OCI-LY1 (cell line): ENCODE results near the gene ZNRF1.

Experiments used
- H2AFZ ChIP-seq: fragments of 200-600 bp; sonication (generic), shearing (Covaris generic); 2 replicates; pipeline ENCODE4 v1.6.0; 2014; ENCODE audit warnings: antibody characterized with exemption, mild to moderate bottlenecking, low read length
- H3F3A ChIP-seq: fragments of 200-600 bp; sonication (generic), shearing (Covaris generic); 2 replicates; pipeline ENCODE4 v1.6.0; 2014; ENCODE audit warnings: mild to moderate bottlenecking, antibody characterized with exemption, low read length, moderate library complexity; ENCODE audit not compliant: insufficient read depth
- H3K27ac ChIP-seq: fragments of 200-600 bp; sonication (generic); 2 replicates; pipeline ENCODE4 v1.5.1; 2014; ENCODE audit warnings: low read length, mixed run types, mild to moderate bottlenecking, low read depth; ENCODE audit not compliant: poor library complexity, severe bottlenecking
- H3K27me3 ChIP-seq: fragments of 200-600 bp; sonication (generic); 2 replicates; pipeline ENCODE4 v1.6.0; 2014; ENCODE audit warnings: antibody characterized with exemption, mild to moderate bottlenecking, low read length, moderate library complexity; ENCODE audit not compliant: insufficient read depth
- H3K36me3 ChIP-seq: fragments of 200-600 bp; sonication (generic); 2 replicates; pipeline ENCODE4 v1.6.1; 2014; ENCODE audit warnings: mild to moderate bottlenecking, antibody characterized with exemption, low read length, moderate library complexity, mixed read lengths; ENCODE audit not compliant: insufficient read depth
- H3K4me1 ChIP-seq: fragments of 200-600 bp; sonication (generic); 2 replicates; pipeline ENCODE4 v1.5.1; 2014; ENCODE audit warnings: mild to moderate bottlenecking, low read length, moderate library complexity; ENCODE audit not compliant: insufficient read depth, severe bottlenecking
- H3K4me2 ChIP-seq: fragments of 200-600 bp; sonication (generic), shearing (Covaris generic); 2 replicates; pipeline ENCODE4 v1.6.1; 2014; ENCODE audit warnings: low read length
- H3K4me3 ChIP-seq: fragments of 200-600 bp; sonication (generic); 2 replicates; pipeline ENCODE4 v1.5.1; 2014; ENCODE audit warnings: low read length, low read depth, mild to moderate bottlenecking, mixed read lengths; ENCODE audit not compliant: poor library complexity, severe bottlenecking
- H3K79me2 ChIP-seq: fragments of 200-600 bp; shearing (Covaris generic); 2 replicates; pipeline ENCODE4 v1.6.1; 2016; ENCODE audit warnings: mixed run types, low read length, mixed read lengths; ENCODE audit not compliant: insufficient read depth
- H3K9ac ChIP-seq: fragments of 200-600 bp; sonication (generic), shearing (Covaris generic); 2 replicates; pipeline ENCODE4 v1.6.1; 2014; ENCODE audit warnings: mild to moderate bottlenecking, low read length, mixed read lengths
- H3K9me2 ChIP-seq: fragments of 200-600 bp; sonication (generic), shearing (Covaris generic); 2 replicates; pipeline ENCODE4 v1.6.1; 2014; ENCODE audit warnings: low read depth, mild to moderate bottlenecking, low read length, mixed read lengths
- H3K9me3 ChIP-seq: fragments of 200-600 bp; shearing (Covaris generic); 2 replicates; pipeline ENCODE4 v1.6.1; 2014; ENCODE audit warnings: low read length, mixed read lengths
- H4K20me1 ChIP-seq: fragments of 200-600 bp; sonication (generic), shearing (Covaris generic); 2 replicates; pipeline ENCODE4 v1.6.0; 2016; ENCODE audit warnings: mild to moderate bottlenecking, low read length; ENCODE audit not compliant: insufficient read depth
- CTCF ChIP-seq: fragments of 200-600 bp; sonication (generic), shearing (Covaris generic); IDR thresholded peaks from 2 replicates; pipeline ENCODE4 v1.5.1; 2017; ENCODE audit warnings: mild to moderate bottlenecking, antibody characterized with exemption, low read length, moderate library complexity, mixed read lengths
- EZH2 ChIP-seq: fragments of 200-600 bp; sonication (generic), shearing (Covaris generic); IDR thresholded peaks from 2 replicates; pipeline ENCODE4 v1.8.0; 2017; ENCODE audit warnings: borderline replicate concordance, mixed run types, mild to moderate bottlenecking, antibody characterized with exemption, low read length, moderate library complexity, mixed read lengths

Gene ZNRF1

DNA sequence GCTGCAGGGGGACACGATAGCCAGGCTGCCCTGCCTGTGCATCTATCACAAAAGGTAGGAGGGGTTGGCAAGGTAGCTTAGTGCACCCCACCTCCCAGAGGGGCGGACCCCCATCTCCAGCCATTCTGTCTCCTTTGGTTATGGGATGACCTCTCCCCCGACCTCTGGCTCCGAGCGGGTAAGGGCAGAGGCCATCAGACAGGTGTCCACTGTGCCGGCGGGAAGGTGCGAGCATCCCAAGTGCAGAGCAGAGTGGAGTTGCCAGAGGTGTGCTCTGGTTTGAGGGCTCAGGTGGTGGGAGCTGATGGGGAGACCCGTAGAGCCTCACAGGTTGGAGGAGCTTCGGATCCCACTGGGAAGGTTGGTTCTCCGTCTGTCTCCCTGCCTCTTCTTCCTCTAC, 106.0 kb downstream of the ZNRF1 start:
- H3K9ac ChIP-seq = no peak overlapping the region
- no peaks in the 10 kb centered on the region for H4K20me1 ChIP-seq
- H3K9me2 ChIP-seq = no peaks in the 10 kb centered on the region
- H2AFZ ChIP-seq = no peak overlapping the region
- no peaks in the 10 kb centered on the region for H3F3A ChIP-seq
- H3K36me3 ChIP-seq = no peaks in the 10 kb centered on the region
- H3K4me3 ChIP-seq = no peak overlapping the region
- peaks cover 25% of the 10 kb centered on the region for H3K4me1 ChIP-seq
- no peak overlapping the region for H3K4me2 ChIP-seq
- no peaks in the 10 kb centered on the region for H3K27me3 ChIP-seq
- TF ChIP-seq EZH2 (no peak), CTCF (no peak)
- no peak overlapping the region for H3K27ac ChIP-seq
- H3K79me2 ChIP-seq = no peaks in the 10 kb centered on the region
- H3K9me3 ChIP-seq = no peaks in the 10 kb centered on the region

DNA sequence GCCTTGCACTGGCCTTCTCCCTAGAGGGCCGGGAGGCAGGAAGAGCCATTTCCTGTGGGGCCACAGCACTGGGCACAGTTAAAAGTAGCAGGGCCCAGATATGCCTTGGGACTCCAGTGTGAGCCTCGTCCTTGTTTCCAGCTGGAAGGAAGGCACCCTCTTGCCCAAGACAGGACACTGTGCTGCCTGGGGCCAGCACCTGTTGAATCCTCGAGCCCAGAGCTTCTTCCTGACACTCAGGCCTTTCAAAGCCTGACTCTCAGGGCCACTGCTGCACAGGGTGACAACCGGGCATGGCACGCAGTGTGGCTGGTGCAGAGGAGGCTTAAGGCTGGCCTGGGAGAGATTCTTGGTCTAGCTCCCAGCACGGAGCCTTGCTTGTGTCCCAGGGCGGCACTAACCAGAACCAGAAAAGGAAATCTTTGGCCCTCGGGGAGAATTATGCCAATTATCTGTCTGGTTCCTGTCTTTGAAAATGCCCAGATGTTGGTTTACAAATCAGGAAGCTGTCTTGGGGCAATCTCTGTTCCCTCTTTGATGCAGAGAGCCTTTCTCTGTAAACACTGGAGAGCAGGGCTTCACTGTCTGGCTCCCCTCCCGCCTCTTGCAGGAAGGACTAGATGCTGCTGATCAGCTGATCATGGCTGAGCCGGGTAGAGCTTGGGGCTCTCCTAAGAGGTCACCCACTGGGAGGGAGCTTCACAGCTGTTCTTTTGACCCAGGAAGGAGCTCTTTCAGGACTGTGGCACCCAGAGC, 106.7 kb downstream of the ZNRF1 start:
- Histone ChIP-seq H4K20me1 (no peaks in the 10 kb centered on the region), H3K27me3 (no peaks in the 10 kb centered on the region), H3K27ac (no peak overlapping the region), H3K79me2 (no peaks in the 10 kb centered on the region), H3K9me2 (no peaks in the 10 kb centered on the region), H3F3A (no peaks in the 10 kb centered on the region), H3K4me3 (no peak overlapping the region), H3K9me3 (no peaks in the 10 kb centered on the region), H2AFZ (no peak overlapping the region), H3K9ac (no peak overlapping the region), H3K36me3 (no peaks in the 10 kb centered on the region), H3K4me1 (peaks cover 31% of the 10 kb centered on the region), H3K4me2 (no peak overlapping the region)
- TF ChIP-seq EZH2 = no peak
- TF ChIP-seq CTCF = no peak

- no peaks in the 10 kb centered on the region for H3K27me3 ChIP-seq
- no peaks in the 10 kb centered on the region for H3K36me3 ChIP-seq
- no peak overlapping the region for H3K9ac ChIP-seq
- no peaks in the 10 kb centered on the region for H3F3A ChIP-seq
- H3K79me2 ChIP-seq = no peaks in the 10 kb centered on the region
- H3K4me1 ChIP-seq = peaks cover 42% of the 10 kb centered on the region
- H3K4me3 ChIP-seq = no peak overlapping the region
- no peaks in the 10 kb centered on the region for H4K20me1 ChIP-seq
- no peak overlapping the region for H3K27ac ChIP-seq
- no peaks in the 10 kb centered on the region for H3K9me2 ChIP-seq
- TF ChIP-seq CTCF = no peak
- no peak for TF ChIP-seq EZH2
- H3K4me2 ChIP-seq = no peak overlapping the region
- no peaks in the 10 kb centered on the region for H3K9me3 ChIP-seq
- no peak overlapping the region for H2AFZ ChIP-seq
Measured at GRCh38 chr16:75106351-75107274, 107.8 kb downstream of the ZNRF1 start.
